HCT116 (cell line): ENCODE results near the gene NACC1. TPM values are rescaled to one million over a fixed set of nuclear protein-coding genes. Genes with fewer than 3 reads are reported as not detected.

Experiments used
- ATAC-seq: fragments of 200-7000 bp; cut with Tn5 transposase; 2 replicates; pipeline ENCODE4 v1.9.1; 2020; ENCODE audit warnings: mild to moderate bottlenecking, moderate library complexity
- BruUV-seq: library from RNA; stranded (reverse); fragments of 400-500 nt; replicated peaks from 2 replicates; lab custom pipeline; 2021; lab: Mats Ljungman, UMichigan
- CTCF ChIA-PET: fragments of 300-600 bp; sonication (Branson Sonifier 250); formaldehyde crosslinking; loops from one replicate; lab custom pipeline; 2021; ENCODE audit warnings: antibody characterized with exemption; lab: Charles Lee
- POLR2A ChIA-PET: fragments of 300-600, 350-600 bp; sonication (Branson Sonifier 250); formaldehyde crosslinking; loops from one replicate; lab custom pipeline; 2021; ENCODE audit warnings: antibody characterized with exemption; lab: Charles Lee
- RAD21 ChIA-PET, 2 experiments: fragments of 300-600 bp; sonication (Branson Sonifier 250); formaldehyde crosslinking; loops; one replicate each; lab custom pipeline; 2023; ENCODE audit warnings: low total read pairs in 2 of 2; ENCODE audit not compliant: uncharacterized antibody in 2 of 2, unreplicated experiment in 2 of 2, low non-redundant PET in 1 of 2; lab: Charles Lee
- DNase-seq: peaks from one replicate; pipeline ENCODE4 v3.0.0-alpha.2; 2010; ENCODE audit warnings: low read depth, low spot score
- H2AFZ ChIP-seq: fragments of 200-600 bp; shearing (Covaris generic), sonication (generic); 2 replicates; pipeline ENCODE4 v1.6.1; 2017; ENCODE audit warnings: low read depth, mixed run types, mixed read lengths, antibody characterized with exemption, low read length; ENCODE audit not compliant: poor library complexity, severe bottlenecking
- H3K27ac ChIP-seq: 2 replicates; pipeline ENCODE4 v1.5.1; 2012; ENCODE audit warnings: low read depth, low read length
- H3K27me3 ChIP-seq: fragments of 200-600 bp; sonication (generic); 2 replicates; pipeline ENCODE4 v1.6.1; 2016; ENCODE audit warnings: mixed run types, low read length, mixed read lengths; ENCODE audit not compliant: insufficient read depth
- H3K36me3 ChIP-seq, 2 experiments: fragments of 200-500 bp in 1 of 2; fragments of 200-600 bp in 1 of 2; sonication (Bioruptor generic) in 1 of 2; sonication (generic) in 1 of 2; 2 replicates each; pipeline versions ENCODE4 v1.5.1 to v1.6.1; 2014 to 2016; ENCODE audit warnings: low read length in 2 of 2, inconsistent platforms in 1 of 2, mixed read lengths in 1 of 2, mixed run types in 1 of 2; ENCODE audit not compliant: insufficient read depth in 2 of 2, control insufficient read depth in 1 of 2
- H3K4me1 ChIP-seq, 2 experiments: fragments of 200-600 bp in 1 of 2; sonication (generic) in 1 of 2; 2 replicates each; pipeline versions ENCODE4 v1.5.1 to v1.6.1; 2012 to 2017; ENCODE audit warnings: low read length in 2 of 2, inconsistent platforms in 1 of 2, mild to moderate bottlenecking in 1 of 2, mixed read lengths in 1 of 2, mixed run types in 1 of 2, moderate library complexity in 1 of 2; ENCODE audit not compliant: insufficient read depth in 2 of 2, control insufficient read depth in 1 of 2
- H3K4me2 ChIP-seq: fragments of 200-600 bp; sonication (generic); 2 replicates; pipeline ENCODE4 v1.6.1; 2017; ENCODE audit warnings: mixed run types, low read length, mixed read lengths
- H3K4me3 ChIP-seq, 2 experiments: fragments of 200-600 bp in 1 of 2; sonication (generic) in 1 of 2; replicated peaks in 1 of 2; 2 replicates each; pipeline ENCODE4 v1.5.1; 2011 to 2016; ENCODE audit warnings: low read length in 2 of 2, control low read depth in 1 of 2, low read depth in 1 of 2, mild to moderate bottlenecking in 1 of 2, mixed read lengths in 1 of 2, mixed run types in 1 of 2
- H3K79me2 ChIP-seq: fragments of 200-600 bp; sonication (generic); 2 replicates; pipeline ENCODE4 v1.6.1; 2017; ENCODE audit warnings: mild to moderate bottlenecking, mixed run types, low read length, moderate library complexity, mixed read lengths; ENCODE audit not compliant: insufficient read depth
- H3K9ac ChIP-seq: fragments of 200-600 bp; sonication (generic); 2 replicates; pipeline ENCODE4 v1.6.1; 2016; ENCODE audit warnings: low read length, mixed read lengths
- H3K9me2 ChIP-seq: fragments of 200-600 bp; sonication (generic), shearing (Covaris generic); 2 replicates; pipeline ENCODE4 v1.6.1; 2017; ENCODE audit warnings: mixed run types, mild to moderate bottlenecking, moderate library complexity; ENCODE audit not compliant: insufficient read depth
- H3K9me3 ChIP-seq, 2 experiments: fragments of 200-500 bp in 1 of 2; fragments of 200-600 bp in 1 of 2; sonication (Bioruptor generic) in 1 of 2; sonication (generic) in 1 of 2; 2 replicates each; pipeline ENCODE4 v1.6.1; 2014 to 2017; ENCODE audit warnings: low read length in 2 of 2, mixed read lengths in 2 of 2, inconsistent platforms in 1 of 2, low read depth in 1 of 2, mild to moderate bottlenecking in 1 of 2, mixed run types in 1 of 2, moderate library complexity in 1 of 2; ENCODE audit not compliant: control insufficient read depth in 1 of 2, insufficient read depth in 1 of 2
- H4K20me1 ChIP-seq: fragments of 200-600 bp; sonication (generic), shearing (Covaris generic); 2 replicates; pipeline ENCODE4 v1.6.1; 2017; ENCODE audit warnings: mixed run types, mild to moderate bottlenecking, moderate library complexity; ENCODE audit not compliant: insufficient read depth
- CTCF ChIP-seq, 3 experiments: fragments of 200-600 bp in 1 of 3; sonication (generic) in 1 of 3; IDR thresholded peaks in 2 of 3; conservative IDR thresholded peaks in 1 of 3; 2 replicates each; pipeline ENCODE4 v1.5.1; 2012 to 2017; ENCODE audit warnings: low read depth in 2 of 3, low read length in 2 of 3, antibody characterized with exemption in 1 of 3, borderline replicate concordance in 1 of 3, control low read depth in 1 of 3, mild to moderate bottlenecking in 1 of 3, mixed read lengths in 1 of 3, mixed run types in 1 of 3, moderate library complexity in 1 of 3; ENCODE audit not compliant: insufficient read depth in 1 of 3
- RAD21 ChIP-seq: IDR thresholded peaks from 2 replicates; pipeline ENCODE4 v1.6.1; 2012; ENCODE audit warnings: low read depth, mild to moderate bottlenecking
- SIN3A ChIP-seq: IDR thresholded peaks from 2 replicates; pipeline ENCODE4 v1.6.1; 2012; ENCODE audit warnings: low read depth
- intact Hi-C: fragments of 100-400 bp; cut with micrococcal nuclease; formaldehyde crosslinking; loops from 2 replicates; pipeline ENCODE4 v1.10.0; 2022
- total RNA-seq: library from RNA; stranded (reverse); gene quantifications from one replicate; pipeline ENCODE4 v1.2.1, GENCODE V29; 2021; ENCODE audit not compliant: unreplicated experiment

The NACC1 gene
- total RNA-seq, 1 experiment from 2014 or later = 181 TPM

GRCh38 chr19:13104360-13104847 is 13.7 kb upstream of the NACC1 start:
- H3K4me3 ChIP-seq = no peak overlapping the region

More at GRCh38 chr19:13104360-13104847, 13.7 kb upstream of the NACC1 start:
- Histone ChIP-seq H3K9me2 (no peaks in the 10 kb centered on the region), H3K36me3 (peaks cover 0 to 9% of the 10 kb centered on the region in 2 experiments; a peak in 2 of 4 replicates), H3K27ac (no peak overlapping the region), H4K20me1 (no peaks in the 10 kb centered on the region), H3K9me3 (no peaks in the 10 kb centered on the region), H3K4me2 (no peak overlapping the region), H3K4me1 (peaks cover 3 to 23% of the 10 kb centered on the region in 2 experiments; a peak in 3 of 4 replicates), H3K79me2 (no peaks in the 10 kb centered on the region), H3K9ac (no peak overlapping the region), H3K27me3 (no peaks in the 10 kb centered on the region), H2AFZ (no peak overlapping the region)
- CTCF ChIA-PET = no interaction called here
- intact Hi-C loops = no loop called here
- TF ChIP-seq RAD21 (peak; percentile 34; the same call in 1 of the 2 replicates), SIN3A (no peak), CTCF (IDR thresholded peaks at IDR 0.05 in 2 of 3, conservative IDR thresholded peaks at IDR 0.05 in 1 of 3; ENCODE audit: borderline replicate concordance in 1 of 3, insufficient read depth in 1 of 3, low read depth in 2 of 3, low read length in 2 of 3) (peak in 2 of 3 experiments; percentile 54 to 56; a peak in 4 of 6 replicates)
- ATAC-seq (peak; percentile 51), DNase-seq (no peak)
- BruUV-seq = no TSS peak
- POLR2A ChIA-PET = no interaction called here
- RAD21 ChIA-PET = no interaction called here
